ENCODE data around the gene MGAT3. TPM values are rescaled to one million over a fixed set of nuclear protein-coding genes. Genes with fewer than 3 reads are reported as not detected.

MGAT3 gene
- total RNA-seq, 1 experiment from 2014 or later: 0.20 TPM

GRCh38 chr22:39528681-39529486 lies 72.1 kb downstream of the MGAT3 start:
- ChIA-PET RAD21 (ENCODE audit: low non-redundant PET in 1 of 2, low total read pairs in 2 of 2, uncharacterized antibody in 2 of 2, unreplicated experiment in 2 of 2) (interaction anchor here (0.6 to 1.1 kb wide), 6 partner anchors 12 to 514 kb away, joined by 3 to 5 read pairs (median 4); no protein-coding TSS in a partner anchor), POLR2A (interaction anchor here (0.8 to 2.2 kb wide), 7 partner anchors 9 to 760 kb away, joined by 3 to 20 read pairs (median 6); partner anchors contain the start of genes ATF4, MIEF1 and RPL3), CTCF (interaction anchor here (0.6 to 2.8 kb wide), 21 partner anchors 9 to 819 kb away, joined by 3 to 86 read pairs (median 6); partner anchors contain the start of genes ATF4, MIEF1 and RPL3)
- no TSS peak for BruUV-seq (replicated peaks)
- peak overlapping the region; percentile 26; the same call in 1 of the 2 replicates for H3K9ac ChIP-seq (ENCODE audit: low read length)
- no peaks in the 10 kb centered on the region for H3K9me3 ChIP-seq (ENCODE audit: control insufficient read depth in 1 of 2, insufficient read depth in 1 of 2, low read depth in 1 of 2, low read length in 2 of 2)
- ATAC-seq (peak; percentile 45), DNase-seq (ENCODE audit: low read depth, low spot score) (peak; percentile 88)
- H4K20me1 ChIP-seq (ENCODE audit: insufficient read depth): peaks cover 10% of the 10 kb centered on the region; the same call in 1 of the 2 replicates
- no peaks in the 10 kb centered on the region for H3K27me3 ChIP-seq (ENCODE audit: insufficient read depth, low read length)
- H3K4me2 ChIP-seq (ENCODE audit: low read length): peak overlapping the region; percentile 47
- H3K4me1 ChIP-seq (ENCODE audit: control insufficient read depth in 1 of 2, insufficient read depth in 2 of 2, low read length in 2 of 2): peaks cover 25 to 43% of the 10 kb centered on the region in 2 experiments
- H2AFZ ChIP-seq (ENCODE audit: low read depth, low read length, poor library complexity, severe bottlenecking): no peak overlapping the region
- H3K27ac ChIP-seq (ENCODE audit: low read depth, low read length): peak overlapping the region; percentile 33; the same call in 1 of the 2 replicates
- H3K9me2 ChIP-seq (ENCODE audit: insufficient read depth): no peaks in the 10 kb centered on the region
- no peak for TF ChIP-seq EZH2phosphoT487 (IDR thresholded peaks at IDR 0.05; ENCODE audit: borderline replicate concordance)
- peak in 2 of 3 experiments; percentile 96 to 99; a peak in 4 of 6 replicates for TF ChIP-seq CTCF (IDR thresholded peaks at IDR 0.05 in 2 of 3, conservative IDR thresholded peaks at IDR 0.05 in 1 of 3; ENCODE audit: borderline replicate concordance in 1 of 3, insufficient read depth in 1 of 3, low read depth in 2 of 3, low read length in 2 of 3)
- TF ChIP-seq CBX3 (IDR thresholded peaks at IDR 0.05; ENCODE audit: low read depth): no peak
- peak; percentile 51 for TF ChIP-seq TCF7L2 (IDR thresholded peaks at IDR 0.05; ENCODE audit: borderline replicate concordance, extremely low read depth, insufficient read depth, insufficient read length)
- TF ChIP-seq POLR2AphosphoS5 (IDR thresholded peaks at IDR 0.05; ENCODE audit: low read depth, low read length): peak; percentile 33
- TF ChIP-seq YY1 (IDR thresholded peaks at IDR 0.05; ENCODE audit: extremely low read depth, insufficient replicate concordance, low read depth, low read length): peak; percentile 80
- TF ChIP-seq ZBTB33 (IDR thresholded peaks at IDR 0.05; ENCODE audit: extremely low read depth, insufficient replicate concordance, low read length): peak; percentile 6
- H3K4me3 ChIP-seq (replicated peaks in 1 of 2; ENCODE audit: low read depth in 1 of 2, low read length in 2 of 2): peak overlapping the region in 1 of 2 experiments; percentile 20; a peak in 1 of 4 replicates
- peaks cover 52% of the 10 kb centered on the region for H3K79me2 ChIP-seq (ENCODE audit: insufficient read depth, low read length)
- intact Hi-C loops (cut with micrococcal nuclease): loop anchor here (1.0 kb wide), 1 partner anchor 33 kb away; no protein-coding TSS in a partner anchor
- H3K36me3 ChIP-seq (ENCODE audit: control insufficient read depth in 1 of 2, insufficient read depth in 2 of 2, low read length in 2 of 2): peaks cover 4 to 34% of the 10 kb centered on the region in 2 experiments; a peak in 3 of 4 replicates

Measured in HCT116 (cell line).